Medulla oblongata (tissue), 1 donor: ENCODE results near the gene GOLGA8R.
A peak's percentile ranks its signal among the peaks of the same experiment; 100 is the strongest.
"Not testable (repeated sequence)": the region's sequence is repeated elsewhere in the genome, so short reads cannot be mapped to it uniquely, and the experiment has no call there.

Experiments used
- DNase-seq: peaks from one replicate; pipeline ENCODE4 v3.0.0-alpha.2; 2015; ENCODE audit errors: extremely low spot score

GOLGA8R gene

GRCh38 chr15:30414160-30414559 lies at the start of gene GOLGA8R:
TSS of gene GOLGA8R (minus strand) at chr15:30414260. CDS start at chr15:30414162, 98 bp downstream.
- not testable (repeated sequence) for DNase-seq

- not testable (repeated sequence) for DNase-seq
Observed at GRCh38 chr15:30463849-30464248, 49.8 kb upstream of the GOLGA8R start.

GRCh38 chr15:30462176-30462575 lies 48.1 kb upstream of the GOLGA8R start:
- DNase-seq = not testable (repeated sequence)

GRCh38 chr15:30452702-30453101 lies 38.6 kb upstream of the GOLGA8R start:
- not testable (repeated sequence) for DNase-seq

GRCh38 chr15:30438348-30438747 lies 24.3 kb upstream of the GOLGA8R start:
- DNase-seq = not testable (repeated sequence)

GRCh38 chr15:30435878-30436277 lies 21.8 kb upstream of the GOLGA8R start:
- not testable (repeated sequence) for DNase-seq

GRCh38 chr15:30420723-30421122 lies 6.7 kb upstream of the GOLGA8R start:
- not testable (repeated sequence) for DNase-seq

- DNase-seq = peak; percentile 1
Observed at GRCh38 chr15:30407636-30408035, 6.4 kb downstream of the GOLGA8R start.

- DNase-seq = not testable (repeated sequence)
Observed at GRCh38 chr15:30398988-30399387, 15.1 kb downstream of the GOLGA8R start.

- not testable (repeated sequence) for DNase-seq
Observed at GRCh38 chr15:30393664-30393991, 20.4 kb downstream of the GOLGA8R start.

- not testable (repeated sequence) for DNase-seq
Observed at GRCh38 chr15:30392766-30393663, 21.0 kb downstream of the GOLGA8R start, which contains the start of gene CHRFAM7A. TSS of gene CHRFAM7A (minus strand) at chr15:30393540. CDS start at chr15:30383351, 10,189 bp downstream.

GRCh38 chr15:30386318-30386887 lies 27.7 kb downstream of the GOLGA8R start:
- not testable (repeated sequence) for DNase-seq

- not testable (repeated sequence) for DNase-seq
Observed at GRCh38 chr15:30377082-30377413, 37.0 kb downstream of the GOLGA8R start.

- DNase-seq = not testable (repeated sequence)
Observed at GRCh38 chr15:30376375-30377081, 37.5 kb downstream of the GOLGA8R start.

- peak; percentile 0 for DNase-seq
Observed at GRCh38 chr15:30375872-30376271, 38.2 kb downstream of the GOLGA8R start.

GRCh38 chr15:30374862-30375261 lies 39.2 kb downstream of the GOLGA8R start:
- not testable (repeated sequence) for DNase-seq

GRCh38 chr15:30368271-30368670 lies 45.8 kb downstream of the GOLGA8R start:
- not testable (repeated sequence) for DNase-seq

- peak; percentile 0 for DNase-seq
Observed at GRCh38 chr15:30367246-30367645, 46.8 kb downstream of the GOLGA8R start.

- not testable (repeated sequence) for DNase-seq
Observed at GRCh38 chr15:30361404-30361803, 52.7 kb downstream of the GOLGA8R start.

- DNase-seq = not testable (repeated sequence)
Observed at GRCh38 chr15:30360990-30361389, 53.1 kb downstream of the GOLGA8R start.

- not testable (repeated sequence) for DNase-seq
Observed at GRCh38 chr15:30355043-30355442, 59.0 kb downstream of the GOLGA8R start.
